Measurements from ENCODE around the gene DCAF16. TPM values are rescaled to one million over a fixed set of nuclear protein-coding genes. Genes with fewer than 3 reads are reported as not detected.

The DCAF16 gene
- polyA plus RNA-seq, 2 of the 4 experiments (the other 2 are of a cell fraction): 6.3 to 13.3 TPM

GRCh38 chr4:17809667-17810066, 890 bp downstream of the DCAF16 start:
- peak overlapping the region; percentile 85 to 99 for H3K27ac ChIP-seq
- ChIA-PET POLR2A (interaction anchor here (0.6 kb wide), 1 partner anchor 261 kb away, joined by 5 read pairs; no protein-coding TSS in a partner anchor), CTCF (interaction anchor here (1.2 to 2.0 kb wide), 5 partner anchors 212 to 297 kb away, joined by 3 to 7 read pairs (median 4); partner anchors contain the start of gene QDPR)
- TF ChIP-seq RCOR1 (IDR thresholded peaks at IDR 0.05; ENCODE audit: low read depth, low read length) (no peak), CHD4 (IDR thresholded peaks at IDR 0.05; ENCODE audit: borderline replicate concordance) (no peak), POLR2A (IDR thresholded peaks at IDR 0.05; ENCODE audit: low read length) (no peak), TP53 (CRISPR knock-in tag; IDR thresholded peaks at IDR 0.05) (no peak), ATOH8 (CRISPR knock-in tag; IDR thresholded peaks at IDR 0.05; ENCODE audit: low read depth) (no peak), HES2 (IDR thresholded peaks at IDR 0.05) (no peak), ZC3H11A (IDR thresholded peaks at IDR 0.05) (no peak), PHF8 (IDR thresholded peaks at IDR 0.05; ENCODE audit: borderline replicate concordance, low read depth) (no peak), CEBPB (IDR thresholded peaks at IDR 0.05) (no peak), ZSCAN20 (CRISPR knock-in tag; IDR thresholded peaks at IDR 0.05) (no peak), RFX5 (IDR thresholded peaks at IDR 0.05) (no peak), RNF2 (IDR thresholded peaks at IDR 0.05; ENCODE audit: borderline replicate concordance, low read depth) (no peak), NPAS2 (CRISPR knock-in tag; IDR thresholded peaks at IDR 0.05; ENCODE audit: borderline replicate concordance) (no peak), KDM5A (IDR thresholded peaks at IDR 0.05) (no peak), MAZ (IDR thresholded peaks at IDR 0.05; ENCODE audit: borderline replicate concordance, low read depth, low read length) (no peak), FOSB (CRISPR knock-in tag; IDR thresholded peaks at IDR 0.05) (no peak)
- TF ChIP-seq, protein P1, sequence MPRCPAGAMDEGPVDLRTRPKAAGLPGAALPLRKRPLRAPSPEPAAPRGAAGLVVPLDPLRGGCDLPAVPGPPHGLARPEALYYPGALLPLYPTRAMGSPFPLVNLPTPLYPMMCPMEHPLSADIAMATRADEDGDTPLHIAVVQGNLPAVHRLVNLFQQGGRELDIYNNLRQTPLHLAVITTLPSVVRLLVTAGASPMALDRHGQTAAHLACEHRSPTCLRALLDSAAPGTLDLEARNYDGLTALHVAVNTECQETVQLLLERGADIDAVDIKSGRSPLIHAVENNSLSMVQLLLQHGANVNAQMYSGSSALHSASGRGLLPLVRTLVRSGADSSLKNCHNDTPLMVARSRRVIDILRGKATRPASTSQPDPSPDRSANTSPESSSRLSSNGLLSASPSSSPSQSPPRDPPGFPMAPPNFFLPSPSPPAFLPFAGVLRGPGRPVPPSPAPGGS (IDR thresholded peaks at IDR 0.05): no peak
- TF ChIP-seq, protein P2, sequence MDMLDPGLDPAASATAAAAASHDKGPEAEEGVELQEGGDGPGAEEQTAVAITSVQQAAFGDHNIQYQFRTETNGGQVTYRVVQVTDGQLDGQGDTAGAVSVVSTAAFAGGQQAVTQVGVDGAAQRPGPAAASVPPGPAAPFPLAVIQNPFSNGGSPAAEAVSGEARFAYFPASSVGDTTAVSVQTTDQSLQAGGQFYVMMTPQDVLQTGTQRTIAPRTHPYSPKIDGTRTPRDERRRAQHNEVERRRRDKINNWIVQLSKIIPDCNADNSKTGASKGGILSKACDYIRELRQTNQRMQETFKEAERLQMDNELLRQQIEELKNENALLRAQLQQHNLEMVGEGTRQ (IDR thresholded peaks at IDR 0.05): no peak
- TF ChIP-seq, protein P3, sequence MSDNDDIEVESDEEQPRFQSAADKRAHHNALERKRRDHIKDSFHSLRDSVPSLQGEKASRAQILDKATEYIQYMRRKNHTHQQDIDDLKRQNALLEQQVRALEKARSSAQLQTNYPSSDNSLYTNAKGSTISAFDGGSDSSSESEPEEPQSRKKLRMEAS (IDR thresholded peaks at IDR 0.05): no peak
- TF ChIP-seq, protein P4, sequence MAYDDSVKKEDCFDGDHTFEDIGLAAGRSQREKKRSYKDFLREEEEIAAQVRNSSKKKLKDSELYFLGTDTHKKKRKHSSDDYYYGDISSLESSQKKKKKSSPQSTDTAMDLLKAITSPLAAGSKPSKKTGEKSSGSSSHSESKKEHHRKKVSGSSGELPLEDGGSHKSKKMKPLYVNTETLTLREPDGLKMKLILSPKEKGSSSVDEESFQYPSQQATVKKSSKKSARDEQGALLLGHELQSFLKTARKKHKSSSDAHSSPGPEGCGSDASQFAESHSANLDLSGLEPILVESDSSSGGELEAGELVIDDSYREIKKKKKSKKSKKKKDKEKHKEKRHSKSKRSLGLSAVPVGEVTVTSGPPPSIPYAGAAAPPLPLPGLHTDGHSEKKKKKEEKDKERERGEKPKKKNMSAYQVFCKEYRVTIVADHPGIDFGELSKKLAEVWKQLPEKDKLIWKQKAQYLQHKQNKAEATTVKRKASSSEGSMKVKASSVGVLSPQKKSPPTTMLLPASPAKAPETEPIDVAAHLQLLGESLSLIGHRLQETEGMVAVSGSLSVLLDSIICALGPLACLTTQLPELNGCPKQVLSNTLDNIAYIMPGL (CRISPR knock-in tag; IDR thresholded peaks at IDR 0.05; ENCODE audit: borderline replicate concordance): no peak
- no peak for ATAC-seq
- no peak for FAIRE-seq
- H3K4me3 ChIP-seq: peak overlapping the region; percentile 75
- no peaks in the 10 kb centered on the region for H3K9me3 ChIP-seq
- peak overlapping the region; percentile 92 for H3K4me2 ChIP-seq
- 1% methylated on average over 7 of the region's 7 CpGs for whole genome bisulfite sequencing (ENCODE audit: missing lambda C conversion rate)
- DNase-seq (ENCODE audit: low read depth in 1 of 2, low spot score in 1 of 2): no peak
- H3K4me1 ChIP-seq: peaks cover 35% of the 10 kb centered on the region

GRCh38 chr4:17807446-17807845, 3.1 kb downstream of the DCAF16 start:
- no peak for FAIRE-seq
- no peak for TF ChIP-seq POLR2AphosphoS2 (conservative IDR thresholded peaks at IDR 0.05; ENCODE audit: low read length)
- TF ChIP-seq ZC3H11A (IDR thresholded peaks at IDR 0.05): no peak
- TF ChIP-seq JUNB (IDR thresholded peaks at IDR 0.05): no peak
- TF ChIP-seq KDM1A (IDR thresholded peaks at IDR 0.05; ENCODE audit: low read depth): no peak
- no peak for TF ChIP-seq FOSL2 (IDR thresholded peaks at IDR 0.05)
- no peak for TF ChIP-seq FOSL2 (CRISPR knock-in tag; IDR thresholded peaks at IDR 0.05)
- TF ChIP-seq, protein P3 (IDR thresholded peaks at IDR 0.05): no peak
- no peak for TF ChIP-seq RNF2 (IDR thresholded peaks at IDR 0.05; ENCODE audit: borderline replicate concordance, low read depth)
- no peak for TF ChIP-seq E2F6 (IDR thresholded peaks at IDR 0.05; ENCODE audit: borderline replicate concordance, low read depth)
- TF ChIP-seq, protein P2 (IDR thresholded peaks at IDR 0.05): no peak
- no peak for TF ChIP-seq HOXB5 (CRISPR knock-in tag; IDR thresholded peaks at IDR 0.05)
- TF ChIP-seq FOSB (CRISPR knock-in tag; IDR thresholded peaks at IDR 0.05): no peak
- no peak for TF ChIP-seq KDM5A (IDR thresholded peaks at IDR 0.05)
- no peak for TF ChIP-seq ZSCAN20 (CRISPR knock-in tag; IDR thresholded peaks at IDR 0.05)
- TF ChIP-seq MAZ (IDR thresholded peaks at IDR 0.05; ENCODE audit: borderline replicate concordance, low read depth, low read length): no peak
- no peak for TF ChIP-seq BHLHE40 (IDR thresholded peaks at IDR 0.05; ENCODE audit: low read depth, low read length)

More at GRCh38 chr4:17807446-17807845, 3.1 kb downstream of the DCAF16 start:
- DNase-seq (ENCODE audit: low read depth in 1 of 2, low spot score in 1 of 2) (no peak), ATAC-seq (no peak)
- Histone ChIP-seq H3K4me3 (no peak overlapping the region), H3K9me3 (no peaks in the 10 kb centered on the region), H3K27ac (no peak overlapping the region), H3K4me1 (peaks cover 18% of the 10 kb centered on the region), H3K4me2 (peak overlapping the region; percentile 92)
- CTCF ChIA-PET: interaction anchor here (0.7 to 2.1 kb wide), 7 partner anchors 8 to 253 kb away, joined by 3 to 6 read pairs (median 4); no protein-coding TSS in a partner anchor
- POLR2A ChIA-PET: no interaction called here
- 74% methylated on average over 6 of the region's 6 CpGs for WGBS (ENCODE audit: missing lambda C conversion rate)

Data from A549 (cell line).